HepG2 (cell line): ENCODE results near the gene S100A8. TPM values are rescaled to one million over a fixed set of nuclear protein-coding genes. Genes with fewer than 3 reads are reported as not detected.
"Not testable (repeated sequence)": the region's sequence is repeated elsewhere in the genome, so short reads cannot be mapped to it uniquely, and the experiment has no call there.

ENCODE experiments used
- ATAC-seq: fragments of 200-7000 bp; cut with Tn5 transposase; 3 replicates; pipeline ENCODE4 v1.9.1; 2020; ENCODE audit warnings: mild to moderate bottlenecking, moderate library complexity
- BruUV-seq: library from RNA; stranded (reverse); fragments of 400-500 nt; replicated peaks from 2 replicates; lab custom pipeline; 2021; lab: Mats Ljungman, UMichigan
- CTCF ChIA-PET: fragments of 300-600 bp; formaldehyde crosslinking; extraction: SDS; loops from one replicate; lab custom pipeline; 2021; ENCODE audit warnings: low total read pairs, inconsistent platforms, low intra/inter-chr PET ratio; lab: Yijun Ruan, JAX
- POLR2A ChIA-PET: fragments of 350-600 bp; sonication (Branson Sonifier 250); formaldehyde crosslinking; loops from one replicate; lab custom pipeline; 2020; ENCODE audit warnings: antibody characterized with exemption, inconsistent platforms; lab: Yijun Ruan, JAX
- DNase-seq: peaks from one replicate; pipeline ENCODE4 v3.0.0-alpha.2; 2015; ENCODE audit warnings: low spot score
- FAIRE-seq: peaks from 3 replicates; lab custom pipeline; 2011; peaks lifted over from hg19 to GRCh38; lab: Jason Lieb, UNC
- H2AFZ ChIP-seq: one replicate; pipeline ENCODE4 v1.6.1; 2011; ENCODE audit warnings: low read length, inconsistent platforms
- H3K27ac ChIP-seq: fragments of 300-600 bp; 3 replicates; pipeline ENCODE4 v1.8.0; 2011; ENCODE audit warnings: mixed run types, mild to moderate bottlenecking, mixed read lengths, low read length, inconsistent platforms; ENCODE audit not compliant: insufficient read depth; ENCODE audit errors: extremely low read length
- H3K27me3 ChIP-seq, 2 experiments: fragments of 200-600 bp in 1 of 2; 2 replicates in 1 of 2; 3 replicates in 1 of 2; pipeline versions ENCODE4 v1.6.0 to v1.8.0; 2011; ENCODE audit warnings: low read length in 2 of 2, mild to moderate bottlenecking in 2 of 2, moderate library complexity in 2 of 2, inconsistent platforms in 1 of 2; ENCODE audit not compliant: insufficient read depth in 2 of 2, control insufficient read depth in 1 of 2
- H3K36me3 ChIP-seq, 2 experiments: fragments of 200-600 bp in 1 of 2; replicated peaks in 1 of 2; 2 replicates in 1 of 2; 3 replicates in 1 of 2; pipeline versions ENCODE4 v1.5.1 to v1.8.0; 2011; ENCODE audit warnings: low read length in 2 of 2, inconsistent platforms in 1 of 2; ENCODE audit not compliant: insufficient read depth in 2 of 2, control insufficient read depth in 1 of 2
- H3K4me1 ChIP-seq: 2 replicates; pipeline ENCODE4 v1.5.1; 2012; ENCODE audit warnings: low read length, inconsistent platforms; ENCODE audit not compliant: insufficient read depth
- H3K4me2 ChIP-seq: 2 replicates; pipeline ENCODE4 v1.6.0; 2011; ENCODE audit warnings: low read depth, low read length, inconsistent platforms
- H3K4me3 ChIP-seq, 3 experiments: fragments of 200-600 bp in 1 of 3; sonication (generic), shearing (Covaris generic) in 1 of 3; replicated peaks in 1 of 3; 2 replicates each; pipeline ENCODE4 v1.5.1; 2011 to 2016; ENCODE audit warnings: low read length in 3 of 3, inconsistent platforms in 2 of 3, low read depth in 2 of 3, mild to moderate bottlenecking in 2 of 3, control low read depth in 1 of 3, mixed read lengths in 1 of 3; ENCODE audit not compliant: insufficient read depth in 1 of 3
- H3K79me2 ChIP-seq: one replicate; pipeline ENCODE4 v1.6.1; 2011; ENCODE audit warnings: low read length, inconsistent platforms; ENCODE audit not compliant: insufficient read depth
- H3K9ac ChIP-seq: 2 replicates; pipeline ENCODE4 v1.6.0; 2011; ENCODE audit warnings: mild to moderate bottlenecking, low read depth, low read length, inconsistent platforms; ENCODE audit not compliant: insufficient read depth
- H3K9me3 ChIP-seq: 2 replicates; pipeline ENCODE4 v1.5.1; 2012; ENCODE audit warnings: mild to moderate bottlenecking, low read length
- H4K20me1 ChIP-seq: 2 replicates; pipeline ENCODE4 v1.6.0; 2011; ENCODE audit warnings: inconsistent platforms, mild to moderate bottlenecking, low read length, moderate library complexity; ENCODE audit not compliant: insufficient read depth
- ZNF33A ChIP-seq: sonication (generic); formaldehyde crosslinking; IDR thresholded peaks from 2 replicates; pipeline ENCODE4 v1.5.1; 2020; ENCODE audit warnings: missing genetic modification reagents, mild to moderate bottlenecking, moderate library complexity, borderline replicate concordance
- WGBS: methylation state at CpG from one replicate; pipeline ENCODE4 v1.1.6; 2017; ENCODE audit warnings: low lambda C conversion rate; 5-methylcytosine and 5-hydroxymethylcytosine counted together
- in situ Hi-C: cut with HindIII; loops from 2 replicates; pipeline ENCODE4 v1.10.0; 2017; ENCODE audit warnings: low pct_unique_long_range_greater_than_20kb; ENCODE audit not compliant: extremely low pct_ligation_motif_present
- intact Hi-C: fragments of 100-400 bp; cut with micrococcal nuclease; formaldehyde crosslinking; loops from one replicate; pipeline ENCODE4 v1.10.0; 2022; ENCODE audit not compliant: unreplicated experiment
- polyA plus RNA-seq, 8 experiments: library from polyadenylated mRNA; depleted of rRNA in 3 of 8; stranded (reverse) in 7 of 8; unstranded in 1 of 8; fragments of >200 nt; fragmentation: Illumina TruSeq in 4 of 8; extraction: Trizol in 4 of 8; gene quantifications; 2 replicates each; pipeline versions ENCODE4 v1.2.1 to v1.2.3, GENCODE V29; 2011 to 2016; ENCODE audit warnings: low read depth in 4 of 8, missing spikeins in 1 of 8, mixed read lengths in 1 of 8; ENCODE audit not compliant: insufficient read depth in 1 of 8
- total RNA-seq, 5 experiments: library from RNA; depleted of rRNA; stranded (reverse); fragments of >200 nt; fragmentation: Illumina TruSeq; extraction: Trizol; gene quantifications; 2 replicates each; pipeline ENCODE4 v1.2.3, GENCODE V29; 2016; ENCODE audit warnings: low read depth in 1 of 5

S100A8 gene
- total and polyA plus RNA-seq, 2 of the 13 experiments (the other 11 are each of a cell fraction or from before 2014, with no cell fraction given) = not detected

DNA sequence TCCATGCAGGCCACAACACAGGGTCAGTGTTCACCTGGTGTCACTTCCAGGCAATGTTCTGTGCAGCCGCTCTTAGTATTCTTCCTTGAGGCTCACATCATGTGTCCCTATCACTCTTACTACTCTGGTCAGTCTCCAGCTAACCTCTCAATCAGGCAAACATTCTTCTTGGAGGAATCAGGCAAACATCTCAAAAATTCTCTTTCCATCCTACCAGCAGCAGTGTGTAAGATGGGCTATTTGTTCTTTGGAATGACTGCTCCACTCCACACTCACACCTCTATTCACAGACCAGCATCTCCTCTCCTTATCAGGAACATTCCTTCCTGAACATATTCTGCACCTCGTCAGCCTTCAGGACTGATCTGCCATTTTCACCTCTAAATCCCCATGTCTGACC, 29.4 kb upstream of the S100A8 start (continued):
- no peak for TF ChIP-seq ZNF33A

DNA sequence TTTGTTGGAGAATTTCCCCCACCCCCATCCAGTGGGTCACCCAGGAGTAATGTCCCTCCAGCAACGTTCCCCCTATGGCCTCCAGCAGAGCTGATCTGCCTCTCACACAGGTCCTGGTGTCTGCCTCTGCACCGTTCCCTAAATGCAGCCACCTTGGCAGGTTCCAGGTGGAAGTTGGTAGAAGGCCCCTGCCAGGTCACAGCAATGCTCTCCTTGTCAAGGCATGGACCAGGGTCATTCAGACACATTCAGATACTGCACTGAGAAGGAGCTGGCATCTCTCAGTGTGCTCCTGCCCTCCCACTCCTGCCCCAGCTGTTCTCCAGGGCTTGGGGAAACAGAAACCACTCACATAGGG, 28.5 kb upstream of the S100A8 start:
- POLR2A ChIA-PET, BruUV-seq: not testable (repeated sequence)

DNA sequence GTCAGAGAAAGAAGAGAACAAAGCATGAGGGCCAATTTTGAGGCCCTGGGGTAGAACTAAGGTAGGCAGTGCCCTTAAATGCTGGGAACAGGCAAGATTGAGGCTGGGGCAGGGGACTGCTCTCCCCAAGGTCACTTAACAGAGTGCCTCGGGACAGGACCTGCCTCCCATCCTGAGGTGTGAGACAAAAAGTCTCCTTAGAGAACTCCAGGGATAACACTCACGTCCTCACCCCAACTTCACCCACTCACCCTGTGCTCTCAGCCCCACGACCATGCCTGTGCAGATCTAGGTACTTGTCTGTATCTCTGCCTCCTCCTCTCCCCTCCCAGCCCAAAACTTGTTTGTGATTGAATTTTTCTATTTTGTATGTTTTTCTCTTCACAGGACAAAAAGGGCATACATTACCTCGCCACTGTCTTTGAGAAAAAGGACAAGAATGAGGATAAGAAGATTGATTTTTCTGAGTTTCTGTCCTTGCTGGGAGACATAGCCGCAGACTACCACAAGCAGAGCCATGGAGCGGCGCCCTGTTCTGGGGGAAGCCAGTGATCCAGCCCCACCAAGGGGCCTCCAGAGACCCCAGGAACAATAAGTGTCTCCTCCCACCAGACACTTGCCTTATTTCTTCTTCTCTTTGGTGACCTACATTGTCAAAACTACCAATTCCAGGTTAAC, 28.0 kb upstream of the S100A8 start:
- H3K4me1 ChIP-seq, H4K20me1 ChIP-seq, H3K27me3 ChIP-seq, ATAC-seq, H3K36me3 ChIP-seq, DNase-seq, H3K9ac ChIP-seq, H2AFZ ChIP-seq, H3K9me3 ChIP-seq, H3K4me2 ChIP-seq, POLR2A ChIA-PET, FAIRE-seq, in situ Hi-C loops, intact Hi-C loops, H3K79me2 ChIP-seq, BruUV-seq, CTCF ChIA-PET, H3K27ac ChIP-seq, H3K4me3 ChIP-seq: not testable (repeated sequence)
- WGBS = 0% methylated on average over 7 of the region's 7 CpGs

More for the DNA sequence above, 28.5 kb upstream of the S100A8 start:
- ATAC-seq, H3K9me3 ChIP-seq, H3K4me2 ChIP-seq, H2AFZ ChIP-seq, H3K27ac ChIP-seq, intact Hi-C loops, FAIRE-seq, H3K36me3 ChIP-seq, H3K9ac ChIP-seq, DNase-seq, H3K27me3 ChIP-seq, H3K79me2 ChIP-seq, H4K20me1 ChIP-seq, H3K4me1 ChIP-seq, CTCF ChIA-PET, in situ Hi-C loops, H3K4me3 ChIP-seq: not testable (repeated sequence)
- WGBS = 0% methylated on average over 2 of the region's 2 CpGs
